ENCODE results near the gene CLRN3. TPM values are rescaled to one million over a fixed set of nuclear protein-coding genes. Genes with fewer than 3 reads are reported as not detected.
A peak's percentile ranks its signal among the peaks of the same experiment; 100 is the strongest.

The CLRN3 gene
- total and polyA plus RNA-seq, 2 donors (not counting 1 experiment from before 2014, with no cell fraction given), result not detected

DNA sequence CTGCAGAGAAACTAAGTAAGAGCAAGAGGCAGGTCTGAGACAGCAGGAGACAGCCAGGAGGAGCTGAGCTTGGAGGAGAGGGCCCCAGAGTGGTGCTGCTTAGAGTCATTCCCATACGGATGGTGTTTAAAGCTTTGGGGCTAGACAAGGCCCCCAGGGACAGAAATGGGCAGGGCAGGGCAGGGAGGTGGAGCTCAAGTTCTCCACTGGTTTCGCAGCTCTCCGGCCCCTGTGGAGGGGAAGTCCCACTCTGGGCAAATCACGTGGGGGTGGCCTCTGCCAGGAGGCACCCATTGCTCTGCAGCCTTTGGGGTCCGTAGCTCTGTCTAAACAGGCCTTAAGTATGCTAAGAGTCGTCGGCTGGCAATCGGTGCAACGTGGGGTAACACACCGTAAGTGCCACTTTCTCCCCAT, 13.1 kb upstream of the CLRN3 start:
- Mint-ChIP-seq H3K4me1 (no peaks in the 10 kb centered on the region), H3K27ac (no peak overlapping the region), H3K4me3 (peak overlapping the region; percentile 54), H3K27me3 (peaks cover 57% of the 10 kb centered on the region), H3K9me3 (ENCODE audit: insufficient read depth) (no peaks in the 10 kb centered on the region)
- Histone ChIP-seq H2AFZ (ENCODE audit: insufficient read depth, low read depth, low read length, poor library complexity, severe bottlenecking) (no peak overlapping the region), H3K27me3 (replicated peaks in 1 of 4; ENCODE audit: control extremely low read depth in 1 of 4, control insufficient read depth in 3 of 4, insufficient read depth in 4 of 4, low read length in 3 of 4) (peaks cover 0 to 30% (median 12%) of the 10 kb centered on the region in 4 experiments), H3K4me3 (ENCODE audit: control extremely low read depth in 1 of 5, extremely low read depth in 1 of 5, insufficient read depth in 1 of 5, low read depth in 2 of 5, low read length in 4 of 5) (no peak overlapping the region), H3K9me3 (ENCODE audit: control extremely low read depth in 1 of 3, control insufficient read depth in 2 of 3, insufficient read depth in 1 of 3, low read length in 2 of 3) (peaks cover 0 to 4% (median 1%) of the 10 kb centered on the region in 3 donors), H4K20me1 (ENCODE audit: control insufficient read depth, insufficient read depth, low read length, poor library complexity, severe bottlenecking) (no peaks in the 10 kb centered on the region), H3K79me2 (ENCODE audit: control insufficient read depth, insufficient read depth, low read length) (no peaks in the 10 kb centered on the region), H3K27ac (ENCODE audit: low read length in 2 of 2) (no peak overlapping the region), H3K36me3 (replicated peaks in 1 of 2; ENCODE audit: control extremely low read depth in 1 of 2, control insufficient read depth in 1 of 2, extremely low read depth in 1 of 2, insufficient read depth in 2 of 2, low read length in 1 of 2) (no peaks in the 10 kb centered on the region), H3K4me1 (ENCODE audit: control insufficient read depth in 2 of 2, insufficient read depth in 2 of 2, low read length in 2 of 2) (peaks cover 8 to 9% of the 10 kb centered on the region in 2 donors), H3K9ac (ENCODE audit: low read length) (no peak overlapping the region), H3K4me2 (replicated peaks; ENCODE audit: low read depth, low read length, poor library complexity, severe bottlenecking) (no peak overlapping the region)
- ChIA-PET POLR2A (no interaction called here), CTCF (interaction anchor here (0.8 to 4.9 kb wide), 10 partner anchors 27 to 175 kb away, joined by 3 to 56 read pairs (median 4); no protein-coding TSS in a partner anchor)
- intact Hi-C loops (cut with micrococcal nuclease), result loop anchor here (1.0 to 2.0 kb wide), 2 partner anchors 163 to 241 kb away; no protein-coding TSS in a partner anchor
- 95% methylated on average over 10 of the region's 10 CpGs for WGBS (ENCODE audit: insufficient coverage)
- ATAC-seq (ENCODE audit: low read depth) (no peak), DNase-seq (no peak)
- TF ChIP-seq EZH2 (IDR thresholded peaks at IDR 0.05; ENCODE audit: borderline replicate concordance, insufficient read depth, low read depth, low read length, poor library complexity, severe bottlenecking) (no peak), CTCF (IDR thresholded peaks at IDR 0.05) (no peak)

DNA sequence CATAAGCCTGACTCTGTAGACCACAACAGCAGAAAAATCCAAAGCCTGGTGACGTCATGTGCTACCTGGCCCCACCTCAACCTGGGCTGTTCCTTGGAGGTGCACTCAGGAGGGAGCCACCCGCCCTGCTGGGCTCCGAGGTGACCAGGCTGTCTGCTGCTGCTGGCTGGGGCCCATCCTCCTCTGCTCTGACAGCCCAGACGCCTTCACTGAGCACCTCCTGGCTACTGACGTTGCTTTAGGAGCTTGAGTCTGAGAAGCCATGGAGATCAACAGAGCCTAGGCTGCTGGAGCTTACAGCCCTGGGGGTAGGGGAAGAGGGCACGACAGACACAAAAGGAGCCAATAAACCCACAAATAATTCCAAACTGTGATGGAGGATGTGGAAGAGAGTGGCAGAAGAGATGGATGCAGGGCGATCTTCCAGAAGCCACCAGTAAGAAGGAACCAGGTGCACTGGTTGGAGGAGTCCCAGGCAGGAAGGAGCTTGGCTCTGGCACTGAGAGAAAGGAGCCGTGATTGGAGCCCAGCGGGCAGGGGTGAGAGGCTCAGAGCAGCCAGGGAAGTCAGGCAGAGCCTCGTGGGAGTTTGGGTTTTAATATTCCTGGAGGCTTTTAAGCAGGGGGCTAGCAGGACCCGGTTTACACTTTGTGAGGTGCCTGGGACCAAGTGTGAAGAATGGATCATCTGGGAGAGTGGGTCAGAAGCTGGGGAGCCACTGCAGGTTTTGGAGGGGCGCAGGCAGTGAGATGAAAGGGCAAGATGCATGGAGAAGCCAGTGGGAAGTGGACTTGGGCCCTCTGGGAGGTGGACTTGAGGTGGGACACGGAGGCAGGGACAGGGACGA, 12.5 kb upstream of the CLRN3 start:
- no peak overlapping the region for H3K4me2 ChIP-seq (replicated peaks; ENCODE audit: low read depth, low read length, poor library complexity, severe bottlenecking)
- ChIA-PET POLR2A (no interaction called here), CTCF (interaction anchor here (0.6 to 4.9 kb wide), 8 partner anchors 26 to 307 kb away, joined by 3 to 56 read pairs (median 4); no protein-coding TSS in a partner anchor)
- no peaks in the 10 kb centered on the region for H4K20me1 ChIP-seq (ENCODE audit: control insufficient read depth, insufficient read depth, low read length, poor library complexity, severe bottlenecking)
- no peak for TF ChIP-seq CTCF (IDR thresholded peaks at IDR 0.05)
- TF ChIP-seq EZH2 (IDR thresholded peaks at IDR 0.05; ENCODE audit: borderline replicate concordance, insufficient read depth, low read depth, low read length, poor library complexity, severe bottlenecking), result no peak
- H3K4me1 Mint-ChIP-seq, result no peaks in the 10 kb centered on the region
- intact Hi-C loops (cut with micrococcal nuclease), result no loop called here
- peaks cover 0 to 4% (median 1%) of the 10 kb centered on the region in 3 donors for H3K9me3 ChIP-seq (ENCODE audit: control extremely low read depth in 1 of 3, control insufficient read depth in 2 of 3, insufficient read depth in 1 of 3, low read length in 2 of 3)
- ATAC-seq (ENCODE audit: low read depth), result no peak
- no peaks in the 10 kb centered on the region for H3K9me3 Mint-ChIP-seq (ENCODE audit: insufficient read depth)
- DNase-seq, result no peak
- peaks cover 55% of the 10 kb centered on the region for H3K27me3 Mint-ChIP-seq
- no peak overlapping the region for H3K27ac ChIP-seq (ENCODE audit: low read length in 2 of 2)
- H2AFZ ChIP-seq (ENCODE audit: insufficient read depth, low read depth, low read length, poor library complexity, severe bottlenecking), result no peak overlapping the region
- no peaks in the 10 kb centered on the region for H3K36me3 ChIP-seq (replicated peaks in 1 of 2; ENCODE audit: control extremely low read depth in 1 of 2, control insufficient read depth in 1 of 2, extremely low read depth in 1 of 2, insufficient read depth in 2 of 2, low read length in 1 of 2)
- H3K27ac Mint-ChIP-seq, result no peak overlapping the region
- H3K27me3 ChIP-seq (replicated peaks in 1 of 4; ENCODE audit: control extremely low read depth in 1 of 4, control insufficient read depth in 3 of 4, insufficient read depth in 4 of 4, low read length in 3 of 4), result peaks cover 0 to 30% (median 12%) of the 10 kb centered on the region in 4 experiments
- H3K9ac ChIP-seq (ENCODE audit: low read length), result no peak overlapping the region
- peak overlapping the region; percentile 54 for H3K4me3 Mint-ChIP-seq
- no peaks in the 10 kb centered on the region for H3K79me2 ChIP-seq (ENCODE audit: control insufficient read depth, insufficient read depth, low read length)
- H3K4me3 ChIP-seq (ENCODE audit: control extremely low read depth in 1 of 5, extremely low read depth in 1 of 5, insufficient read depth in 1 of 5, low read depth in 2 of 5, low read length in 4 of 5), result no peak overlapping the region
- WGBS (ENCODE audit: insufficient coverage), result 86% methylated on average over 12 of the region's 14 CpGs
- peaks cover 8 to 9% of the 10 kb centered on the region in 2 donors for H3K4me1 ChIP-seq (ENCODE audit: control insufficient read depth in 2 of 2, insufficient read depth in 2 of 2, low read length in 2 of 2)

Measured in B cell (primary cell).